ENCODE data around the gene CD7.

Gene CD7

DNA sequence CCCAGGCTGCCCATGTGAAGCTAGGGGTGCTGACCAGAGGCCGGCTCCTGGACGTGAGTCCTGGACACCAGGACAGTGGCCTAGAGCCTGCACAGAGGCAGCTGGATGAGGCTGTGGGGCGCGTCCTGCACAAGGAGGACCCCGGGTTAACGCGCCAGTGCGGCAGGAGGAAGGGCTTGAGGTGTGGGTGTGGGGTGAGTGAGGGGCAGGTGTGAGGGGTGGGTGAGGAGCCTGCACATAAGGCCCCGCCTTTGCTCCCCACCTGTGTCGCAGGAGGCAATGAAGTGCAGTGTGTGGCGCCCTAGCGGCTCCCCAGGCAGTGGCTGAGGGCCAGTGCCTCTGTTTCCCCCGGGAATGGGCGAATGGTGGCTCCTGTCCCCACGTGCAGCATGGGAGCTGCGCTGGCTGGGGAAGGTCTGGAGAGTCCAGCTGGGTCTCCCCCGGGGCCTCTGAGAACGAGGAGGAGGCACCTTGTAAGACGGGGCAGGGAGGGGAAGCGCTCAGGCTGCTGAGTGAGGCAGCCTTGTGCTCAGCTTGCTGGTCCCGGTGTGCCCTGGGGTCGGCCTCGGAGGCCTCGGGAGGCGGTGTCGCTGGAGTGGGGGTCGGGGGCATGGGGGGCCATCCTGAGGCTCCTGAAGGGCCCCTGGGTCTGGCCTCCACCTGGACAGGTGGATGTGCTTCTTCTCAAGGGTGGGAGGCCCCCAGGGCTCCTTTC, 3.2 kb downstream of the CD7 start:
- DNase-seq = no peak

DNA sequence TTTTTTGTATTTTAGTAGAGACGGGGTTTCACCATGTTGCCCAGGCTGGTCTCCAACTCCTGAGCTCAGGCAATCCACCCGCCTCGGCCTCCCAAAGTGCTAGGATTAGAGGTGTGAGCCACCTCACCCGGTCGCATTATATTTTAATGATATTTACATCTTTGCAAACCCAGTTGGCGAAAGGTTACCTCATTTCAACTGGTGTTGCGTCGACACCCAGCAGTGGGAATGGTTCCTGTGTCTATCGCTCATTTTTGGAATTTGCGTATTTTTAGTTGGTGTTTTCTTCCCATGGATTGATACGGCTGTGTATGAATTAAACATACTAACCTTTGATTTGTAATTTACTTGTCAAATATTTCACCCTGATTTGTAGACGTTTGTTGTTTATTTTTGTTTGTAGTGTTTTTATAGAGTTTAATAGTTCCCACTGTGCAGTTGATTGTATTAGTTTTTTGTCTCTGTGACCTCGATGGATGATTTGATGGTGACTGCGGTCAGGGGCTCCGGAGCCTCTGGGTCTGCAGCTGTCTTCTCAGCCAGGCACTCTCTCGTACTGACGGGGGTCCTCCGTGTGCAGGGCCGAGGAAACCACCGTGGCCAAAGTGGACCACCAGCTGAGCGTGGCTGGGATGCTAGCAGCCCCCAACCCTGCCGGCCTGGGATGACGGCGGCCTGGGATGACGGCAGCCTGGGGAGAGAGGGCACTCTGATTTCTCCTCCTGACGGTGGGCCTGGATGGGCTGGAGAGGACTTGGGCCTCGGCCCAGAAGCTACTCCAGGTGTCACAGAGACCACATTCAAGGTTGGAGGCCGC, 4.0 kb downstream of the CD7 start:
- DNase-seq = no peak

DNA sequence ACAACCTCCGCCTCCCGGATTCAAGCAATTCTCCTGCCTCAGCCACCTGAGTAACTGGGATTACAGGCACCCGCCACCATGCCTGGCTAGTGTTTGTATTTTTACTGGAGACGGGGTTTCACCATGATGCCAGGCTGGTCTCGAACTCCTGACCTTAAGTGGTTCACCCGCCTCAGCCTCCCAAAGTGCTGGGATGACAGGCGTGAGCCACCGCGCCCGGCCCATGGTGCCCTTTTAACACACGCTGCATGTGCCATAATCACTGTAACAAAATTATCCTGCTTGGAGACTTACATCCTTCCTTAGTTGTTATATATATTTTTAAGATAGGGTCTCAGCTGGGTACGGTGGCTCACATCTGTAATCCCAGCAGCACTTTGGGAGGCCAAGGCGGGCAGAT, 5.4 kb downstream of the CD7 start:
- no peak for DNase-seq

GRCh38 chr17:82310877-82311276, 6.5 kb downstream of the CD7 start:
- DNase-seq = no peak

GRCh38 chr17:82309656-82310570, 7.5 kb downstream of the CD7 start:
- no peak for DNase-seq

GRCh38 chr17:82305727-82306300, 11.6 kb downstream of the CD7 start:
- DNase-seq = no peak

DNA sequence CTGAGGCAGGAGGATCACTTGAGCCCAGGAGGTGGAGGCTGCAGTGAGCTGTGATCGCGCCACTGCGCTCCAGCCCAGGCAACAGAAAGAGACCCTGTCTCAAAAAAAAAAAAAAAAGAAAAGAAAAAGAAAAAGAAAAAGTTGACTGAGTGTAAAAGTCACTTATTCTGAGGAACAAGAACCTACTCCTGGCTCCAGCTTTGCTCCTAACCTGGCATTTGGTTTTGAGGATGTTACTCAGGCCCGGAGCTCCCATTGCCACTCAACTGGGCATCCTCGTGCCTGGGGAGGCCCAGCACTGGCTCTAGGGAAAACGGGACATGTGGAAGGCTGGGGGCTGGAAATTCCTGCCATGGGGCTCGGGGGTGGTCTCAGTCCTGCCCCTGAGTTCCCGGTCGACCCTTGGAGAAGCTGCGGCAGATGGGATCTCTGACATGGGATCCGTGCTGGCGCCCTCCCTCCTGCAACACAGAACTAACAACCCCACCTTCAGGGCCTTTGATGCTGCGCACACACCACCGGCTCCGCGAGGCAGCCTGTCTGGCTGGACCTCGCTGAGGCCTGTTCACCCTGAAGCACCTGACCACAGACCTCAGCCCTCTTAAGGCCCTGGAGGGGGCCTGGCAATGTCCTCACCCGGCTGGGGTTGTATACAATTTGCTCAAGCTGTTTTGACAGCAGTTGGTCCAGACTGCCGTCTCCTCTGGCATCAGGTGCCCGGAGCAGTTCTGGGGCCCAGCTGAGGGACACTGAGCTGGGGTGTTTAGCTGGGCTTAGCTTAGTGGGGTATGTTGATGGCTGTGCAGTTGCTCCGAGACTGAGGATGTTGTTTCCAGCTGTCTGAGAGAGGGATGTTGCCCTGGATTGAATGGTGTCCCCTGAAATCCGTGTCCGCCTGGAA, 12.3 kb downstream of the CD7 start:
- DNase-seq = no peak

GRCh38 chr17:82303944-82304808, 13.2 kb downstream of the CD7 start:
- DNase-seq = no peak

- DNase-seq = peak; percentile 51
These were observed 14.1 kb downstream of the CD7 start for GRCh38 chr17:82302991-82303943.

DNA sequence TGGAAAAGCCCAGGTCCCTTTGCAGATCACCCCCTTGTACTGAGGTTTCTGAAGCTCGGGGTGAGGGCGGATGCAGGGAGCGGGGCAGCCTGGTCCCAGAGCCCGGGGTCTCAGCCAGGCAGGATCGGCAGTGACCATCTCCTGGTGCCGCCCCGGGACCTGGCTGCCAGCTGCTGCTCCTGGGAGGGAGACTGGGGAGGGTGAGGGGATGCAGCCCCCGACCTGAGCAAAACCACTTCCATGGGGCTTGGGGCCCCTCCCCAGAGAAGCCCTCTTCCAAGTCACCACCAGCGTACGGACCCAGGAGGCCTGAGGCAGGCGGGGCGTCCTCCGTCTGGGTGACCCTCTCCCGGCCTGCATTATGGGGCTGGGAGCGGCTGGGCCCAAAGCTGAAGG, 14.8 kb downstream of the CD7 start:
- no peak for DNase-seq

- peak; percentile 83 for DNase-seq
These were observed 15.4 kb downstream of the CD7 start for GRCh38 chr17:82301916-82302567.

GRCh38 chr17:82301300-82301915, 16.0 kb downstream of the CD7 start:
- no peak for DNase-seq

DNA sequence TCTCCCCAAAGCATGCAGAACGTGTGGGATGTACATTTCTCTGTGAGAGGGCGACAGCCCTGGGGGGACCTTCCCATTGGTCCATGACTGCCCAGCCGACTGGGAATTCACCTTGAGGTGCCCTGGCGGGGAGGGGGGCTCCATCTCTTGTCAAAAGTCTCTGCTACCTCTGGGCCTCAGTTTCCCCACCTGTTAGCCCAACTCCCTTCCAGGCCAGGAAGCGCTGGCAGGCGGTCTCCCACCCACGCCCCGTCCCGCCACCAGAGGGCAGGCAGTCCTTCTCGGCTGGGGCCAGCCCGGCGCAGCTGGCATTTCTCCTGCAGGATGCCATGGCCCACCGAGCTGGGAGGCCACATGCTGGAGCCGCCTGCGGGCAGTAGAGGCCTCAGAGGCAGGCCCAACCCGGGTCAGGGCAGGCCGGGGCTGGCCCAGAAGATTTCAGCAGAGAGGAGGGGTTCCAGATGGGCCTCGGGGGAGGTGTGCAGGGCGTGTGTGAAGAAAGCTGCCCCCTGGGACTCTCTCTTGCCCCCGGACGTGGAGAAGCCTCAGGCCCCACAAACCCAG, 16.6 kb downstream of the CD7 start:
- peak; percentile 84 for DNase-seq

- no peak for DNase-seq
These were observed 17.2 kb downstream of the CD7 start for GRCh38 chr17:82300228-82300627.

GRCh38 chr17:82299452-82299851, 18.0 kb downstream of the CD7 start:
- peak; percentile 79 for DNase-seq

DNA sequence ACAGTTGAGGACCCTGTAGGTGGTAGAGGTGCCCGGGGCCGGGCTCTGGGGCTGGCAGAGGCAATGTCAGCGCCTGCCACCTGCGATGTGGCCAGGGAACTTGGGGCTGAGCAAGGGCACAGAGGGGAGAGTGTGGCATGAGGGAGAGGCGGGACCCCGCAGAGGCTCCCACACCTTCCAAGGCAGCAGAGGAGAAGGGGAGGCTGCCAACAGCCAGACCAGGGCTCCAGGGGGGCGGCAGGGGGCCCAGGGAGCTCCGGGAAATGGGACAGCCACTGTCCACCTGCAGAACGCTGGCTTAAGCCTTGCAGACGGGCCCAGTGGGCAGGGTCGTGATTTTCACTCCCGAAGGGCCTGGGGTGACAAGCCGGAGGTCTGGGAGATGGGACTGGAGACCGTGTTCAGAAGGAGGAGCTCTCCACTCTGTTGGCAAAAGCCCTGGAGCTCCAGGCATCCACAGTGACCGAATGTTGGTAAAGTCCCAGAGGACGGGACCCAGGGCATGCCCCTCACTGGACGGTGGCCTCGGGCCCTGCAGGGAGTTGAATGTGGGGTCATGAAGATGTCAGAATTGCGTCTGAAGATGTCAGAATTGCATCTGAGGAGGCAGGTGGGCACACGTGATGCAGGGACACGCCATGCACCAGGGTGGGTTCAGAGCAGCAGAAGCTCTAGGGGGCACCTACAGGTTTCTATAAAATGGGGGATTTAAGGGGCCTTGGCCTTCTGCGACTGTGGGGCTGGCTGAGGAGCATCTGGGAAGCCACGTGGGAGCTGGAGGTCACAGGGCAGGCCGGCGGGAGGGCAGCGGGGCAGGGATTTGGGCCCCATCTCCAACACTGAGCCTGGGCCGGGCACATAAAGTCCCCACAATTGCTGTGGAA, 18.6 kb downstream of the CD7 start:
- no peak for DNase-seq
